AG09309 (cell line): Measurements from ENCODE around the gene KIF18B.

Experiments
- DNase-seq: peaks from one replicate; pipeline ENCODE4 v3.0.0-alpha.2; 2010; ENCODE audit warnings: low read depth
- H3K4me3 ChIP-seq: 2 replicates; pipeline ENCODE4 v1.5.1; 2011; ENCODE audit warnings: mild to moderate bottlenecking, low read depth, low read length, moderate library complexity; ENCODE audit not compliant: control insufficient read depth
- TF ChIP-seq, protein P1 (sequence below): IDR thresholded peaks from 2 replicates; pipeline ENCODE4 v1.5.1; 2011; ENCODE audit warnings: mild to moderate bottlenecking, low read depth, low read length, inconsistent platforms; ENCODE audit not compliant: insufficient read depth, control insufficient read depth; ENCODE audit errors: missing control alignments

Gene KIF18B

DNA sequence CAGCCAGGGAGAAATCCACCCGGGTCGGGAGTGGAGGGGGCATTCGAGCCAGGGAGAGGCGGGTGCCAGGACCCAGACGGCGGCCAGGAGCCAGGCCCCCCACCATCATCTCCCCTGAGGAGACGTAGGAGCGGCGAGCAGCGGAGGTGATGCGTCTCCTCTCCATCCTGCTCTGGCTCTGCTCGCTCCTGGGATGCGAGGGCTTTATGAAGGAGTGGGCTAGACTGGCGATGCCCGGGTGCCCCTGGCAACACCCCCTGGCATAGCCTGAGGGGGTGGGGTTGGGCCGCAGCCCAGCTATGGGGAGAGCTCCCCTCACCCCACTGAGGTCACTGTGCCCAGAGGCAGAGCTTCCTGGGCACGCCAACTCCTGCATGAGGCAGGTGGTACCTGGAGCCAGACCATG is 32.2 kb downstream of the KIF18B start, which contains the start of gene GFAP:
TSS of gene GFAP (minus strand) at position 180 of the 406 bp plus-strand sequence. CDS start at position 166, 14 bp downstream.
- TF ChIP-seq, protein P1, sequence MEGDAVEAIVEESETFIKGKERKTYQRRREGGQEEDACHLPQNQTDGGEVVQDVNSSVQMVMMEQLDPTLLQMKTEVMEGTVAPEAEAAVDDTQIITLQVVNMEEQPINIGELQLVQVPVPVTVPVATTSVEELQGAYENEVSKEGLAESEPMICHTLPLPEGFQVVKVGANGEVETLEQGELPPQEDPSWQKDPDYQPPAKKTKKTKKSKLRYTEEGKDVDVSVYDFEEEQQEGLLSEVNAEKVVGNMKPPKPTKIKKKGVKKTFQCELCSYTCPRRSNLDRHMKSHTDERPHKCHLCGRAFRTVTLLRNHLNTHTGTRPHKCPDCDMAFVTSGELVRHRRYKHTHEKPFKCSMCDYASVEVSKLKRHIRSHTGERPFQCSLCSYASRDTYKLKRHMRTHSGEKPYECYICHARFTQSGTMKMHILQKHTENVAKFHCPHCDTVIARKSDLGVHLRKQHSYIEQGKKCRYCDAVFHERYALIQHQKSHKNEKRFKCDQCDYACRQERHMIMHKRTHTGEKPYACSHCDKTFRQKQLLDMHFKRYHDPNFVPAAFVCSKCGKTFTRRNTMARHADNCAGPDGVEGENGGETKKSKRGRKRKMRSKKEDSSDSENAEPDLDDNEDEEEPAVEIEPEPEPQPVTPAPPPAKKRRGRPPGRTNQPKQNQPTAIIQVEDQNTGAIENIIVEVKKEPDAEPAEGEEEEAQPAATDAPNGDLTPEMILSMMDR: no peak
- no peak within 1 kb of the TSS for H3K4me3 ChIP-seq
- DNase-seq: no peak

DNA sequence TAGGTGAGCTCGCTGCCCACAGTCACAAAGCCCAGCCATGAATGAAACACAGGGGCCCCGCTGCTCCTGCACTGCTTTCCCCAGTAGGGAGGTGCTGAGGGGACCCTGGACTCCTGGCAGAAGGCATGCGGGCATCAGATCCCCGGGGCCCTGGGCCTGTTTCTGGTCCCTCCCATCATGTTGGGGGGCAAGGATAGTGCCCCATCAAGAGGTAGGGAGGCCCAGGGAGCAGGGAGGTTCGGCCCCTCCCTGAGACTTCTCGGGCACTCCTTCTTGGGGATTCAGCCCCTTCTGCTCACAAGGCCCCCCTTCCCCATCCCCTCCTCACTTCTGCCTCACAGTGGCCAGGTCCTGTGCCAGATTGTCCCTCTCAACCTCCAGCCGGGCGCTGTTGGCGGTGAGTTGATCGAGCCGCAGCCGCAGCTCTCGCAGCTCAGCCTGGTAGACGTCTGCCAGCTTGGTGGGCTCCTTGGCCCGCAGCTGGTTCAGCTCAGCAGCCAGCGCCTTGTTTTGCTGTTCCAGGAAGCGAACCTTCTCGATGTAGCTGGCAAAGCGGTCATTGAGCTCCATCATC is 32.8 kb downstream of the KIF18B start:
- DNase-seq: no peak
- H3K4me3 ChIP-seq: no peak overlapping the region
- TF ChIP-seq, protein P1: no peak

DNA sequence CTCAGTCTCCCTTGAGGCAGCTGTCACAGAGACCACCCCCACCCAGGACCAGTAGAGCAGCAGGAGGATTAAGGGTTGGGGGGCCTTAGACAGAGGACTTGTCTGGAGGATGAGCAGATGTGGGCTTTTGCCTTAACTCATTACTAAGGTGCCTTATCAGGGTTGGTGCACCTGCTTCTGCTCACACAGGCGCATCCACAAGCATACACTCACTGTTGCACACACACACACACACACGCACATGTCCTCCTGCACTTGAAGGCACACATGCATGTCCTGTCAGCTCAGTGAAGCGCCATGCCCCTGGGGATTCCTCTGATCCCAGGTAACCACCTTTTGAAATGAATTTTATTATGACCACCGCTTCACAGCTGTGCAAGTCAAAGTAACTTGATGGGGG is 33.4 kb downstream of the KIF18B start:
- TF ChIP-seq, protein P1: no peak
- no peak overlapping the region for H3K4me3 ChIP-seq

GRCh38 chr17:44913676-44914075 is 33.9 kb downstream of the KIF18B start:
- TF ChIP-seq, protein P1: no peak
- no peak for DNase-seq
- no peak overlapping the region for H3K4me3 ChIP-seq

More for the DNA sequence above, 33.4 kb downstream of the KIF18B start:
- DNase-seq: no peak

- no peak for DNase-seq
- TF ChIP-seq, protein P1: no peak
- no peak overlapping the region for H3K4me3 ChIP-seq
Observed at GRCh38 chr17:44912763-44913544, 34.6 kb downstream of the KIF18B start.

- TF ChIP-seq, protein P1: peak; percentile 51
- no peak overlapping the region for H3K4me3 ChIP-seq
- no peak for DNase-seq
Observed at GRCh38 chr17:44911133-44912001, 36.2 kb downstream of the KIF18B start.
